GM12873 (cell line): Measurements from ENCODE around the gene PLA1A.
A peak's percentile ranks its signal among the peaks of the same experiment; 100 is the strongest.

ENCODE experiments used
- CTCF ChIP-seq: IDR thresholded peaks from 2 replicates; pipeline ENCODE4 v1.5.1; 2012; ENCODE audit warnings: low read depth, mild to moderate bottlenecking, moderate library complexity, low read length, control low read depth; ENCODE audit not compliant: insufficient read depth; ENCODE audit errors: missing control alignments

Gene PLA1A

GRCh38 chr3:119652306-119653033 lies 54.8 kb downstream of the PLA1A start:
- no peak for TF ChIP-seq CTCF

- no peak for TF ChIP-seq CTCF
Observed at GRCh38 chr3:119653876-119654275, 56.2 kb downstream of the PLA1A start.

GRCh38 chr3:119657887-119658702 lies 60.4 kb downstream of the PLA1A start:
- TF ChIP-seq CTCF = peak; percentile 2

- no peak for TF ChIP-seq CTCF
Observed at GRCh38 chr3:119658994-119659393, 61.3 kb downstream of the PLA1A start.

- no peak for TF ChIP-seq CTCF
Observed at GRCh38 chr3:119659606-119660291, 62.1 kb downstream of the PLA1A start.

- TF ChIP-seq CTCF = no peak
Observed at GRCh38 chr3:119660474-119661440, 63.1 kb downstream of the PLA1A start, which contains the start of gene POPDC2. POPDC2 (minus strand) TSS chr3:119660589; CDS start chr3:119660423, 166 bp downstream.
